ENCODE data around the gene FLOT1.

Gene FLOT1

GRCh38 chr6:30679765-30680535 lies 62.5 kb downstream of the FLOT1 start:
- no peak for TF ChIP-seq Cebpa-rat (IDR thresholded peaks at IDR 0.05)
- H3K4me1 ChIP-seq, result peaks cover 59% of the 10 kb centered on the region
- peak overlapping the region; percentile 100 for H3K9ac ChIP-seq
- peaks cover 80% of the 10 kb centered on the region for H4K20me1 ChIP-seq
- peak overlapping the region; percentile 91 for H3K4me3 ChIP-seq
- H3K27me3 ChIP-seq, result no peaks in the 10 kb centered on the region
- peak overlapping the region; percentile 100 for H3K27ac ChIP-seq
- H3K9me3 ChIP-seq, result no peaks in the 10 kb centered on the region
- H3K4me2 ChIP-seq, result peak overlapping the region; percentile 95
- peaks cover 66% of the 10 kb centered on the region for H3K36me3 ChIP-seq

DNA sequence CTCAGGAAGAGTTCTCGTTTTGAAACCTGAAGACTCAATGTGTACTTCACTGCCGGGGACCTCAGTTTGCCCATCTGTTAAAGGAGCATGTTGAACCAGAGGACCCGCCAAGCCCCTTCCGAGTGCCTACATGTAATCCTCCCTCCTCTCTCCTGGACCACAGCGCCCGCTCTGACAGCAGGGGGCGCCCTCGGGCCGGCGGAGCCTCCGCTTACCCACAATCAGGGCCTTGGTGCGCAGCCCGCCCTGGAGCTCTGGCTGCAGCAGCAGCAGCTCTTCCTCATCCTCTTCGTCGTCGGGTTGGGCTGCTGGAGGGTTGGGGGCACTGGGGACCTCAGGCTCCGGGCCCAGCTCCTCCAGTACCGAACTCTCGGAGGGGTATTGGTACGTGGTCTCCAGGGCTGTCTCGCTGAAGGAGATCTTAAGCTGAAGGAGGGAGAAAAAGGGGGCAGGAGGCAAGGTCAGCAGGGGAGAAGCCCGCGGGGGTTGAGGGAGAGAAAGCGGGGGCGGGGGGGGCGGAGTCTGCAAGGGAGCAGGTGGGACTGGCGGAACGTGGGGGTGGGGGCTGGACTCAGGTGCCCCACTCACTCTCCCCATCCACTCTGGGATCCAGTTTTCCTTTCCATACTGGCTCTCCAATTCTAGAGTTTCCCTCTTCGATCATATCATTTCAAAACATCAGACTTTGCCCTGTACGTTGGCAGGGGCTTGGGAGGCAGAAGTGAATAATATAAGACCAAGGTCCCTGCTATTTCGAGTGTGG lies 63.3 kb downstream of the FLOT1 start:
- no peak for TF ChIP-seq Cebpa-rat (IDR thresholded peaks at IDR 0.05)
- Histone ChIP-seq H3K4me3 (peak overlapping the region; percentile 91), H3K4me1 (peaks cover 63% of the 10 kb centered on the region), H3K27me3 (no peaks in the 10 kb centered on the region), H3K36me3 (peaks cover 64% of the 10 kb centered on the region), H4K20me1 (peaks cover 75% of the 10 kb centered on the region), H3K27ac (peak overlapping the region; percentile 100), H3K9me3 (no peaks in the 10 kb centered on the region), H3K4me2 (peak overlapping the region; percentile 95), H3K9ac (peak overlapping the region; percentile 100)
